Embryonic facial prominence (tissue), 1 donor: Measurements from ENCODE around the gene MRPS34.

ENCODE experiments used
- DNase-seq: peaks from one replicate; pipeline ENCODE4 v3.0.0-alpha.2; 2016; ENCODE audit errors: extremely low spot score

The MRPS34 gene

GRCh38 chr16:1771188-1771863, 1.6 kb downstream of the MRPS34 start, which contains the start of gene NME3:
Gene NME3 (minus strand): TSS chr16:1771543. CDS start chr16:1771534, 9 bp downstream.
- DNase-seq: no peak

GRCh38 chr16:1770328-1771187, 2.4 kb downstream of the MRPS34 start:
- no peak for DNase-seq

DNA sequence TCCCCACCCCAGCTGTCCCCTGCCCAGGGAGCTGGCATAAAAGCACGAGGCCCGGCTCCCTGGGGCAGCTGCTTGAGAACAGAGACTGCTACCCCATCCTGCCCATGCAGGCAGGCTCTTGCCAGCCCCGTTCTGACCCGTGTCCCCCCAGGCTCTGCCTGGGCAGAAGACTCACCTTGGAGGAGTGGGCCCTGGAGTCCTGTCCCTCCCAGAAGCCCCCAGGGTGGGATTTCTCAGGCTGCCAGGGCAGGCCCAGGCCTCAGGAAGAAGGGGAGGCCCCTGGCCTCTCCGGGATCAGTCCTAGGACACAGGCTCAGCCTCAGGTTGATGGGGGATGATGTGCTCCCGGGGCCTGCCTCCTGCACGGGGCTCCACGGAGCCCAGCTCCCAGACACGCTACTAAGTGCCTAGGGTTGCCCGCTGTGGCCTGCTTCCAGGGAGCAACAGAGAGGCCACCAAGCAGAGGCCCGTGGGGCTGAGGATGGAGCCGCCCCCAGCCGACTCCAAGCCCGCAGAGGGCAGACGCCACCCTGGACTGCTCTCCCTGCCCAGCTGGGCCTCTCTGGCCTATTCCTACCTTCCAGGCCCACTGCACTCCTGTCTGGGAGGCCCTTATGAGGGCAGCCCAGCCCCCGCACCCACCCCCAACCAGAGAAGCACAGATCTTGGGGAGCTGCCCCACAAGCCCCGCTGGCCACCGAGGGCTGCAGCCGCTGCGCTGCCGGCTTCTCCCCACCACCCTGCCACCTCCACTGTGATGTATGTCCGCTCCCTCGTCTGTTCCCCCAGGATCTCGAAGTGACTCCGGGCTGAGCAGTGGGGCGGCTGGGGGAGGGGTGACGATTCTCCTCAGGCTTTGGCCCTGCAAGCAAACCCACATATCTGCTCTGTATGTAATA, 3.3 kb downstream of the MRPS34 start:
- DNase-seq: no peak

- DNase-seq: no peak
Measured at GRCh38 chr16:1768767-1769401, 4.0 kb downstream of the MRPS34 start.

GRCh38 chr16:1768061-1768766, 4.7 kb downstream of the MRPS34 start:
- no peak for DNase-seq

DNA sequence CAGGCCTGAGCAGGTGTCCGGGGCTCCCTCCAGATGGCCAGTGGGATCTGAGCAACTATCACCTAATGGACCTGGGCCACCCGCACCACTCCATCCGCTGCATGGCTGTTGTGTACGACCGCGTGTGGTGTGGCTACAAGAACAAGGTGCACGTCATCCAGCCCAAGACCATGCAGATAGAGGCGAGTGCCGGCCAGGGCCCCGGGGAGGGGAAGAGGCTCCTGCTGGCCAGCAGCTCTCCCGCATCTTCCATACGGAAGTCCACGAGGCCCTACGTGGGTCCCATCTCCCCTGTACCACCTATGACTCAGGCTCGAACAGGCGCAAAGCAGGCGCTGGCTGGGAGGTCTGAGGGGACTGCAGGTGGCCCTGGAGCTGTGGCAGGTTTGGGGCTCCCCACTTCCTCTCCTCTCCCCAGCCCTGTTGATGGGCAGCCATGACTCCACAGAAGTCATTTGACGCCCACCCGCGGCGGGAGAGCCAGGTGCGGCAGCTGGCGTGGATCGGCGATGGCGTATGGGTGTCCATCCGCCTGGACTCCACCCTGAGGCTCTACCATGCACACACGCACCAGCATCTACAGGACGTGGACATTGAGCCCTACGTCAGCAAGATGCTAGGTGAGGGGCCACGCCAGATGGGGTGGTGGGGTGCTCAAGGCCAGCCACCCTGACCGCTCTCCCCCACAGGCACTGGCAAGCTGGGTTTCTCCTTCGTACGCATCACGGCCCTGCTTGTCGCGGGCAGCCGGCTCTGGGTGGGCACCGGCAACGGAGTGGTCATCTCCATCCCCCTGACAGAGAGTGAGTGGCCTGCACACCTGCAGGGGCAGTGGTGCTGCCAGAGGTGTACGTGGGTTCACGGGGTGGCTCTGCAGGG, 5.6 kb downstream of the MRPS34 start:
- DNase-seq: no peak

- no peak for DNase-seq
Measured at GRCh38 chr16:1766701-1767100, 6.2 kb downstream of the MRPS34 start.

DNA sequence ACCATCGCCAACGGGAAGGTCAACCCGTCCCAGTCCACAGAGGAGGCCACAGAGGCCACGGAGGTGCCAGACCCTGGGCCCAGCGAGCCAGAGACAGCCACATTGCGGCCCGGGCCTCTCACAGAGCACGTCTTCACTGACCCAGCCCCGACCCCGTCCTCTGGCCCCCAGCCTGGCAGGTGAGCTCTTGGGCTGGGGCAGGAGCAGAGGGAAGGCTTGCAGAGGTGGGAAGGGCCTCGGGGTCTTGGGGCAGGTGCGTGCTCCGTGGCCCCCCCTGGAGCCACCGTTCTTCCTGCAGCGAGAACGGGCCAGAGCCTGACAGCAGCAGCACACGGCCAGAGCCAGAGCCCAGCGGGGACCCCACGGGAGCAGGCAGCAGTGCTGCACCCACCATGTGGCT, 6.7 kb downstream of the MRPS34 start:
- DNase-seq: no peak

DNA sequence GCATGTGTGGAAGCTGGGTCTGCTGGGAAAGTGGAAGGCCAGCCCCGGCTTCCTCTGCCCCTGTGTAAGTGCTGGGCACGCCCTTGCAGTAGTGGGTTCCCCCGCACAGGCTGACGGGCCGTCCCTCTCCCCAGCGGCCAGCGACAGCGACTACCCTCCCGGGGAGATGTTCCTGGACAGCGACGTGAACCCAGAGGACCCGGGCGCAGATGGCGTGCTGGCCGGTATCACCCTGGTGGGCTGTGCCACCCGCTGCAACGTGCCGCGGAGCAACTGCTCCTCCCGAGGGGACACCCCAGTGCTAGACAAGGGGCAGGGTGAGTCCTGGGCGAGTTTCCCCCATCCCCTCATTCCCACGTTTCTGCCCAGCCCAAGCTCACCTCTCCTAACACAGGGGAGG, 7.1 kb downstream of the MRPS34 start:
- no peak for DNase-seq

- DNase-seq: no peak
Measured at GRCh38 chr16:1764971-1765370, 8.0 kb downstream of the MRPS34 start.

DNA sequence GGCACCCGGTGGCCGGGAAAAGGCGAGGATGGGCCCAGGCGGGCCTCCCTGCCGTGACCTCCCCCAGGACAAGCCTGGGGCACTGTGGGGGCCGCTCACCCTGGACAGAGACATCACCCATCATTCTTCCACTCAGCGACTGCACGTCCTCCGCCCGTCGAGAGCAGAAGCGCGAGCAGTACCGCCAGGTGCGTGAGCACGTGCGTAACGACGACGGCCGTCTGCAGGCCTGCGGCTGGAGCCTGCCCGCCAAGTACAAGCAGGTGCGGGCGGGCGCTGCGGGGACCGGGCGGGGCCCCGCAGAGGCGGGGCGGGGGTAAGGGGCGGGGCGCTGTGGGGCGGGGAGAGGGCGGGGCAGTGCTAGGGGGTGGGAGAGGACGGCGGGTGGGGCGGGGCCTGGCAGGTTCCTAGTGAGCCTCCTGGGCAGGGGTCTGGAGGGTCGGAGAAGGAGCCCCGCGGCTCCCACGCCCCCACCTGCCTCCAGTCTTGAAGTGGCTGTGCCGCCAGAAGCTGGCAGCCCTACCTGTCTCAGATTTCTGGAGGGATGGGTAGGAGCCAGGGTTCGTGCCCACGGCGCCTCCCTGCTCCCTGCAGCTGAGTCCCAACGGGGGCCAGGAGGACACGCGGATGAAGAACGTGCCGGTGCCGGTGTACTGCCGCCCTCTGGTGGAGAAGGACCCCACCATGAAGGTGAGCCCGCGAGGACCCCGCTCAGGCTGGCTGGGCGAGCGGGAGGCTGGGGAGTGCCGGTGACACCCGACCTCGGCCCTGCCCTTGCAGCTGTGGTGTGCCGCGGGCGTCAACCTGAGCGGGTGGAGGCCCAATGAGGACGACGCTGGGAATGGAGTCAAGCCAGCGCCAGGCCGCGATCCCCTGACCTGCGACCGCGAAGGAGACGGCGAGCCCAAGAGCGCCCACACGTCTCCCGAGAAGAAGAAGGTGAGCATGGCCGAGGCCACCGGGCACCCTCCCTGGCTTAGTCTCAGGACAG, 9.1 kb downstream of the MRPS34 start:
- no peak for DNase-seq

- no peak for DNase-seq
Measured at GRCh38 chr16:1762879-1763520, 9.9 kb downstream of the MRPS34 start.

- DNase-seq: no peak
Measured at GRCh38 chr16:1762196-1762878, 10.6 kb downstream of the MRPS34 start.

GRCh38 chr16:1761751-1762150, 11.2 kb downstream of the MRPS34 start:
- DNase-seq: no peak

DNA sequence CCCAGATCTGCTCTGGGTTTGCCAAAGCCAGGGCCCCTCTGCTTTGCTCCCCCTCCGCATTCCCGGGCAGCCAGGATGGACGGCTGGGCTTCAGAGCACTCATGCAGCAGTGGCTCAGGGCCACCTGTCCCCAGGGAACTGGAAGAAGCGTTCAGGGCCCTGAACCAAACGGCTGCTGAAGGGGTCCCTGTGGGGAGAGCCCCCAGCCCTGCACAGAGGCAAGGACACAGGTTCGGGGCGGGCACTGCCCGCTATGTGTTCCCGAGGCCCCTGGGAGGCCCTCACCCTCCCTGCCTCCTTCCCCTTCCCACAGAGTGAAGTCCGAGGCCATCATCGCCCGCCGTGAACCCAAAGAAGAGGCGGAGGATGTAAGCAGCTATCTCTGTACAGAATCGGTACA, 12.0 kb downstream of the MRPS34 start:
- no peak for DNase-seq

- DNase-seq: no peak
Measured at GRCh38 chr16:1759511-1759910, 13.4 kb downstream of the MRPS34 start.

GRCh38 chr16:1758923-1759322, 14.0 kb downstream of the MRPS34 start:
- no peak for DNase-seq
